ENCODE measurements around the gene GK.

GRCh38 chrX:30762755-30763154, 109.5 kb downstream of the GK start:
- TF ChIP-seq CTCF (conservative IDR thresholded peaks at IDR 0.05 in 1 of 2, IDR thresholded peaks at IDR 0.05 in 1 of 2; ENCODE audit: extremely low read depth in 1 of 2, insufficient read depth in 1 of 2, low read depth in 1 of 2, low read length in 2 of 2) (no peak), EZH2 (IDR thresholded peaks at IDR 0.05; ENCODE audit: borderline replicate concordance, low read length) (no peak)

Data from mammary epithelial cell (primary cell).